Esophagus squamous epithelium (tissue), 4 donors: ENCODE measurements around the gene RPA3.

Experiments
- POLR2A ChIP-seq, 4 donors: fragments of 450-650 bp; IDR thresholded peaks; one replicate each; pipeline ENCODE4 v1.6.1; 2017; ENCODE audit warnings: antibody characterized with exemption in 4 of 4, mild to moderate bottlenecking in 4 of 4, moderate library complexity in 3 of 4
- TF ChIP-seq, protein P1 (sequence below), 6 experiments: fragments of 450-650 bp in 4 of 6; fragments of 200-600 bp in 2 of 6; sonication (generic) in 2 of 6; IDR thresholded peaks; one replicate each; pipeline ENCODE4 v1.5.1; 2016 to 2019; ENCODE audit warnings: antibody characterized with exemption in 6 of 6, mild to moderate bottlenecking in 4 of 6, moderate library complexity in 4 of 6

- TF ChIP-seq, protein P1, sequence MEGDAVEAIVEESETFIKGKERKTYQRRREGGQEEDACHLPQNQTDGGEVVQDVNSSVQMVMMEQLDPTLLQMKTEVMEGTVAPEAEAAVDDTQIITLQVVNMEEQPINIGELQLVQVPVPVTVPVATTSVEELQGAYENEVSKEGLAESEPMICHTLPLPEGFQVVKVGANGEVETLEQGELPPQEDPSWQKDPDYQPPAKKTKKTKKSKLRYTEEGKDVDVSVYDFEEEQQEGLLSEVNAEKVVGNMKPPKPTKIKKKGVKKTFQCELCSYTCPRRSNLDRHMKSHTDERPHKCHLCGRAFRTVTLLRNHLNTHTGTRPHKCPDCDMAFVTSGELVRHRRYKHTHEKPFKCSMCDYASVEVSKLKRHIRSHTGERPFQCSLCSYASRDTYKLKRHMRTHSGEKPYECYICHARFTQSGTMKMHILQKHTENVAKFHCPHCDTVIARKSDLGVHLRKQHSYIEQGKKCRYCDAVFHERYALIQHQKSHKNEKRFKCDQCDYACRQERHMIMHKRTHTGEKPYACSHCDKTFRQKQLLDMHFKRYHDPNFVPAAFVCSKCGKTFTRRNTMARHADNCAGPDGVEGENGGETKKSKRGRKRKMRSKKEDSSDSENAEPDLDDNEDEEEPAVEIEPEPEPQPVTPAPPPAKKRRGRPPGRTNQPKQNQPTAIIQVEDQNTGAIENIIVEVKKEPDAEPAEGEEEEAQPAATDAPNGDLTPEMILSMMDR (IDR thresholded peaks at IDR 0.05), result no peak
- TF ChIP-seq POLR2A (IDR thresholded peaks at IDR 0.05), result no peak
Observed at GRCh38 chr7:7703427-7703826, 15.0 kb downstream of the RPA3 start.
